ENCODE measurements around the gene CROCC2. TPM values are rescaled to one million over a fixed set of nuclear protein-coding genes. Genes with fewer than 3 reads are reported as not detected.

CROCC2 gene
- total RNA-seq, 1 donor from 2014 or later = not detected

GRCh38 chr2:241019441-241020139 lies 113.5 kb downstream of the CROCC2 start:
- Mint-ChIP-seq H3K27me3 (ENCODE audit: low read depth) (peaks cover 37% of the 10 kb centered on the region), H3K4me3 (ENCODE audit: unreplicated experiment) (no peak overlapping the region), H3K9me3 (ENCODE audit: low read depth) (peaks cover 20% of the 10 kb centered on the region), H3K27ac (ENCODE audit: unreplicated experiment) (no peak overlapping the region), H3K36me3 (ENCODE audit: low read depth) (peaks cover 4% of the 10 kb centered on the region), H3K4me1 (ENCODE audit: low read depth) (no peaks in the 10 kb centered on the region)
- no peak for DNase-seq (ENCODE audit: low spot score)
- TF ChIP-seq CTCF (IDR thresholded peaks at IDR 0.05) = no peak

GRCh38 chr2:241020201-241020600 lies 114.1 kb downstream of the CROCC2 start:
- Mint-ChIP-seq H3K36me3 (ENCODE audit: low read depth) (peaks cover 4% of the 10 kb centered on the region), H3K4me1 (ENCODE audit: low read depth) (no peaks in the 10 kb centered on the region), H3K27me3 (ENCODE audit: low read depth) (peaks cover 33% of the 10 kb centered on the region), H3K4me3 (ENCODE audit: unreplicated experiment) (no peak overlapping the region), H3K9me3 (ENCODE audit: low read depth) (peaks cover 23% of the 10 kb centered on the region), H3K27ac (ENCODE audit: unreplicated experiment) (no peak overlapping the region)
- DNase-seq (ENCODE audit: low spot score) = no peak
- TF ChIP-seq CTCF (IDR thresholded peaks at IDR 0.05) = no peak

GRCh38 chr2:241020629-241021190 lies 114.6 kb downstream of the CROCC2 start:
- Mint-ChIP-seq H3K9me3 (ENCODE audit: low read depth) (peaks cover 28% of the 10 kb centered on the region), H3K27me3 (ENCODE audit: low read depth) (peaks cover 28% of the 10 kb centered on the region), H3K4me3 (ENCODE audit: unreplicated experiment) (no peak overlapping the region), H3K36me3 (ENCODE audit: low read depth) (peaks cover 7% of the 10 kb centered on the region), H3K27ac (ENCODE audit: unreplicated experiment) (no peak overlapping the region), H3K4me1 (ENCODE audit: low read depth) (no peaks in the 10 kb centered on the region)
- no peak for TF ChIP-seq CTCF (IDR thresholded peaks at IDR 0.05)
- DNase-seq (ENCODE audit: low spot score) = no peak

- Mint-ChIP-seq H3K4me1 (ENCODE audit: low read depth) (no peaks in the 10 kb centered on the region), H3K9me3 (ENCODE audit: low read depth) (peaks cover 40% of the 10 kb centered on the region)
- DNase-seq (ENCODE audit: low spot score) = no peak
These were observed 119.5 kb downstream of the CROCC2 start for GRCh38 chr2:241025639-241026038.

More at GRCh38 chr2:241025639-241026038, 119.5 kb downstream of the CROCC2 start:
- peaks cover 12% of the 10 kb centered on the region for H3K36me3 Mint-ChIP-seq (ENCODE audit: low read depth)
- H3K27me3 Mint-ChIP-seq (ENCODE audit: low read depth) = peaks cover 13% of the 10 kb centered on the region
- H3K27ac Mint-ChIP-seq (ENCODE audit: unreplicated experiment) = no peak overlapping the region
- no peak overlapping the region for H3K4me3 Mint-ChIP-seq (ENCODE audit: unreplicated experiment)
- TF ChIP-seq CTCF (IDR thresholded peaks at IDR 0.05) = no peak

All from chondrocyte (in vitro differentiated cells).